ENCODE data around the gene PGLYRP4.

PGLYRP4 gene

GRCh38 chr1:153393926-153394325 lies 45.3 kb upstream of the PGLYRP4 start:
- no peak for TF ChIP-seq ZNF704 (tag by site-specific recombination; IDR thresholded peaks at IDR 0.05)
- no peak for TF ChIP-seq KLF16 (tag by site-specific recombination; IDR thresholded peaks at IDR 0.05)
- no peak for TF ChIP-seq ZNF18 (tag by site-specific recombination; IDR thresholded peaks at IDR 0.05)
- no peak for TF ChIP-seq ZBTB17 (tag by site-specific recombination; IDR thresholded peaks at IDR 0.05)
- TF ChIP-seq ZNF776 (tag by site-specific recombination; IDR thresholded peaks at IDR 0.05; ENCODE audit: borderline replicate concordance) = no peak
- no peak for TF ChIP-seq ZNF623 (tag by site-specific recombination; IDR thresholded peaks at IDR 0.05)
- TF ChIP-seq ZNF398 (tag by site-specific recombination; IDR thresholded peaks at IDR 0.05) = no peak
- TF ChIP-seq ZNF639 (tag by site-specific recombination; IDR thresholded peaks at IDR 0.05) = no peak
- no peak for TF ChIP-seq ZNF843 (tag by site-specific recombination; IDR thresholded peaks at IDR 0.05)
- TF ChIP-seq ZNF416 (tag by site-specific recombination; IDR thresholded peaks at IDR 0.05) = no peak
- TF ChIP-seq ZBTB6 (tag by site-specific recombination; IDR thresholded peaks at IDR 0.05) = no peak
- TF ChIP-seq HOXD13 (CRISPR knock-in tag; IDR thresholded peaks at IDR 0.05; ENCODE audit: borderline replicate concordance) = no peak
- Histone ChIP-seq H3K9me3 (ENCODE audit: control insufficient read depth, insufficient read depth, low read depth, low read length) (no peaks in the 10 kb centered on the region), H3K36me3 (ENCODE audit: control insufficient read depth in 2 of 2, insufficient read depth in 1 of 2, low read length in 2 of 2) (no peaks in the 10 kb centered on the region), H3K4me3 (ENCODE audit: low read depth, low read length) (no peak overlapping the region), H3K4me1 (ENCODE audit: control insufficient read depth, insufficient read depth, low read length) (no peaks in the 10 kb centered on the region), H3K27ac (ENCODE audit: extremely low read depth, low read depth, low read length) (no peak overlapping the region)
- CTCF ChIA-PET = interaction anchor here (1.4 to 2.8 kb wide), 2 partner anchors 39 to 102 kb away, joined by 4 to 9 read pairs; no protein-coding TSS in a partner anchor
- POLR2A ChIA-PET = no interaction called here

- no peak overlapping the region for H3K4me3 ChIP-seq (ENCODE audit: low read depth, low read length)
- H3K36me3 ChIP-seq (ENCODE audit: control insufficient read depth in 2 of 2, insufficient read depth in 1 of 2, low read length in 2 of 2) = no peaks in the 10 kb centered on the region
- CTCF ChIA-PET = interaction anchor here (0.6 to 1.0 kb wide), 2 partner anchors 29 to 48 kb away, joined by 3 read pairs; no protein-coding TSS in a partner anchor
- no peaks in the 10 kb centered on the region for H3K9me3 ChIP-seq (ENCODE audit: control insufficient read depth, insufficient read depth, low read depth, low read length)
- H3K4me1 ChIP-seq (ENCODE audit: control insufficient read depth, insufficient read depth, low read length) = no peaks in the 10 kb centered on the region
- peak; percentile 3; the same call in 1 of the 2 replicates for TF ChIP-seq ATF2 (tag by site-specific recombination; IDR thresholded peaks at IDR 0.05; ENCODE audit: low read depth)
- no peak for TF ChIP-seq ZNF518A (tag by site-specific recombination; conservative IDR thresholded peaks at IDR 0.05; ENCODE audit: low read depth)
- H3K27ac ChIP-seq (ENCODE audit: extremely low read depth, low read depth, low read length) = no peak overlapping the region
- POLR2A ChIA-PET = no interaction called here
Measured at GRCh38 chr1:153392822-153393221, 44.2 kb upstream of the PGLYRP4 start.

Data from HEK293 (cell line).